HCT116 (cell line): ENCODE measurements around the gene AUTS2. TPM values are rescaled to one million over a fixed set of nuclear protein-coding genes. Genes with fewer than 3 reads are reported as not detected.

Source experiments
- ATAC-seq: fragments of 200-7000 bp; cut with Tn5 transposase; 2 replicates; pipeline ENCODE4 v1.9.1; 2020; ENCODE audit warnings: mild to moderate bottlenecking, moderate library complexity
- BruUV-seq: library from RNA; stranded (reverse); fragments of 400-500 nt; replicated peaks from 2 replicates; lab custom pipeline; 2021; lab: Mats Ljungman, UMichigan
- CTCF ChIA-PET: fragments of 300-600 bp; sonication (Branson Sonifier 250); formaldehyde crosslinking; loops from one replicate; lab custom pipeline; 2021; ENCODE audit warnings: antibody characterized with exemption; lab: Charles Lee
- POLR2A ChIA-PET: fragments of 300-600, 350-600 bp; sonication (Branson Sonifier 250); formaldehyde crosslinking; loops from one replicate; lab custom pipeline; 2021; ENCODE audit warnings: antibody characterized with exemption; lab: Charles Lee
- RAD21 ChIA-PET, 2 experiments: fragments of 300-600 bp; sonication (Branson Sonifier 250); formaldehyde crosslinking; loops; one replicate each; lab custom pipeline; 2023; ENCODE audit warnings: low total read pairs in 2 of 2; ENCODE audit not compliant: uncharacterized antibody in 2 of 2, unreplicated experiment in 2 of 2, low non-redundant PET in 1 of 2; lab: Charles Lee
- DNase-seq: peaks from one replicate; pipeline ENCODE4 v3.0.0-alpha.2; 2010; ENCODE audit warnings: low read depth, low spot score
- H2AFZ ChIP-seq: fragments of 200-600 bp; shearing (Covaris generic), sonication (generic); 2 replicates; pipeline ENCODE4 v1.6.1; 2017; ENCODE audit warnings: low read depth, mixed run types, mixed read lengths, antibody characterized with exemption, low read length; ENCODE audit not compliant: poor library complexity, severe bottlenecking
- H3K27ac ChIP-seq: 2 replicates; pipeline ENCODE4 v1.5.1; 2012; ENCODE audit warnings: low read depth, low read length
- H3K27me3 ChIP-seq: fragments of 200-600 bp; sonication (generic); 2 replicates; pipeline ENCODE4 v1.6.1; 2016; ENCODE audit warnings: mixed run types, low read length, mixed read lengths; ENCODE audit not compliant: insufficient read depth
- H3K36me3 ChIP-seq, 2 experiments: fragments of 200-500 bp in 1 of 2; fragments of 200-600 bp in 1 of 2; sonication (Bioruptor generic) in 1 of 2; sonication (generic) in 1 of 2; 2 replicates each; pipeline versions ENCODE4 v1.5.1 to v1.6.1; 2014 to 2016; ENCODE audit warnings: low read length in 2 of 2, inconsistent platforms in 1 of 2, mixed read lengths in 1 of 2, mixed run types in 1 of 2; ENCODE audit not compliant: insufficient read depth in 2 of 2, control insufficient read depth in 1 of 2
- H3K4me1 ChIP-seq, 2 experiments: fragments of 200-600 bp in 1 of 2; sonication (generic) in 1 of 2; 2 replicates each; pipeline versions ENCODE4 v1.5.1 to v1.6.1; 2012 to 2017; ENCODE audit warnings: low read length in 2 of 2, inconsistent platforms in 1 of 2, mild to moderate bottlenecking in 1 of 2, mixed read lengths in 1 of 2, mixed run types in 1 of 2, moderate library complexity in 1 of 2; ENCODE audit not compliant: insufficient read depth in 2 of 2, control insufficient read depth in 1 of 2
- H3K4me2 ChIP-seq: fragments of 200-600 bp; sonication (generic); 2 replicates; pipeline ENCODE4 v1.6.1; 2017; ENCODE audit warnings: mixed run types, low read length, mixed read lengths
- H3K4me3 ChIP-seq, 2 experiments: fragments of 200-600 bp in 1 of 2; sonication (generic) in 1 of 2; replicated peaks in 1 of 2; 2 replicates each; pipeline ENCODE4 v1.5.1; 2011 to 2016; ENCODE audit warnings: low read length in 2 of 2, control low read depth in 1 of 2, low read depth in 1 of 2, mild to moderate bottlenecking in 1 of 2, mixed read lengths in 1 of 2, mixed run types in 1 of 2
- H3K79me2 ChIP-seq: fragments of 200-600 bp; sonication (generic); 2 replicates; pipeline ENCODE4 v1.6.1; 2017; ENCODE audit warnings: mild to moderate bottlenecking, mixed run types, low read length, moderate library complexity, mixed read lengths; ENCODE audit not compliant: insufficient read depth
- H3K9ac ChIP-seq: fragments of 200-600 bp; sonication (generic); 2 replicates; pipeline ENCODE4 v1.6.1; 2016; ENCODE audit warnings: low read length, mixed read lengths
- H3K9me2 ChIP-seq: fragments of 200-600 bp; sonication (generic), shearing (Covaris generic); 2 replicates; pipeline ENCODE4 v1.6.1; 2017; ENCODE audit warnings: mixed run types, mild to moderate bottlenecking, moderate library complexity; ENCODE audit not compliant: insufficient read depth
- H3K9me3 ChIP-seq, 2 experiments: fragments of 200-500 bp in 1 of 2; fragments of 200-600 bp in 1 of 2; sonication (Bioruptor generic) in 1 of 2; sonication (generic) in 1 of 2; 2 replicates each; pipeline ENCODE4 v1.6.1; 2014 to 2017; ENCODE audit warnings: low read length in 2 of 2, mixed read lengths in 2 of 2, inconsistent platforms in 1 of 2, low read depth in 1 of 2, mild to moderate bottlenecking in 1 of 2, mixed run types in 1 of 2, moderate library complexity in 1 of 2; ENCODE audit not compliant: control insufficient read depth in 1 of 2, insufficient read depth in 1 of 2
- H4K20me1 ChIP-seq: fragments of 200-600 bp; sonication (generic), shearing (Covaris generic); 2 replicates; pipeline ENCODE4 v1.6.1; 2017; ENCODE audit warnings: mixed run types, mild to moderate bottlenecking, moderate library complexity; ENCODE audit not compliant: insufficient read depth
- CBX3 ChIP-seq: IDR thresholded peaks from 2 replicates; pipeline ENCODE4 v1.6.1; 2012; ENCODE audit warnings: low read depth
- CEBPB ChIP-seq: IDR thresholded peaks from 2 replicates; pipeline ENCODE4 v1.6.1; 2012; ENCODE audit warnings: low read depth
- EGR1 ChIP-seq: IDR thresholded peaks from 2 replicates; pipeline ENCODE4 v1.6.1; 2012; ENCODE audit warnings: low read depth
- EZH2 ChIP-seq: fragments of 200-600 bp; sonication (generic); IDR thresholded peaks from 2 replicates; pipeline ENCODE4 v1.6.1; 2017; ENCODE audit warnings: antibody characterized with exemption, mixed run types
- EZH2phosphoT487 ChIP-seq: fragments of 200-600 bp; IDR thresholded peaks from 2 replicates; pipeline ENCODE4 v1.6.1; 2018; ENCODE audit warnings: antibody characterized with exemption, borderline replicate concordance
- JUND ChIP-seq: IDR thresholded peaks from 2 replicates; pipeline ENCODE4 v1.6.1; 2012
- POLR2A ChIP-seq: IDR thresholded peaks from 2 replicates; pipeline ENCODE4 v1.7.0; 2011; ENCODE audit warnings: borderline replicate concordance; ENCODE audit not compliant: insufficient read depth, insufficient read length; ENCODE audit errors: extremely low read depth
- POLR2AphosphoS5 ChIP-seq: IDR thresholded peaks from 2 replicates; pipeline ENCODE4 v1.6.1; 2011; ENCODE audit warnings: mild to moderate bottlenecking, low read depth, low read length, moderate library complexity
- RAD21 ChIP-seq: IDR thresholded peaks from 2 replicates; pipeline ENCODE4 v1.6.1; 2012; ENCODE audit warnings: low read depth, mild to moderate bottlenecking
- SIN3A ChIP-seq: IDR thresholded peaks from 2 replicates; pipeline ENCODE4 v1.6.1; 2012; ENCODE audit warnings: low read depth
- SP1 ChIP-seq: IDR thresholded peaks from 2 replicates; pipeline ENCODE4 v1.6.1; 2012; ENCODE audit warnings: low read depth
- SRF ChIP-seq: IDR thresholded peaks from 2 replicates; pipeline ENCODE4 v1.6.1; 2012; ENCODE audit warnings: low read depth
- TCF7L2 ChIP-seq: IDR thresholded peaks from 2 replicates; pipeline ENCODE4 v1.7.0; 2011; ENCODE audit warnings: borderline replicate concordance, inconsistent platforms; ENCODE audit not compliant: insufficient read depth, insufficient read length; ENCODE audit errors: extremely low read depth
- YY1 ChIP-seq: IDR thresholded peaks from 2 replicates; pipeline ENCODE4 v1.6.1; 2011; ENCODE audit warnings: low read length, low read depth, moderate library complexity, mild to moderate bottlenecking; ENCODE audit not compliant: insufficient replicate concordance; ENCODE audit errors: extremely low read depth
- ZFX ChIP-seq: fragments of 450-650 bp; IDR thresholded peaks from 2 replicates; pipeline ENCODE4 v1.6.1; 2017
- ZNF274 ChIP-seq: fragments of 200-500 bp; sonication (Bioruptor generic); IDR thresholded peaks from 2 replicates; pipeline ENCODE4 v1.6.1; 2014; ENCODE audit warnings: mild to moderate bottlenecking, low read depth, low read length, inconsistent platforms
- intact Hi-C: fragments of 100-400 bp; cut with micrococcal nuclease; formaldehyde crosslinking; loops from 2 replicates; pipeline ENCODE4 v1.10.0; 2022
- total RNA-seq: library from RNA; stranded (reverse); gene quantifications from one replicate; pipeline ENCODE4 v1.2.1, GENCODE V29; 2021; ENCODE audit not compliant: unreplicated experiment
- TF ChIP-seq, protein P1 (sequence below): IDR thresholded peaks from 2 replicates; pipeline ENCODE4 v1.6.1; 2011; ENCODE audit warnings: mild to moderate bottlenecking, low read length, moderate library complexity; ENCODE audit not compliant: insufficient replicate concordance; ENCODE audit errors: extremely low read depth
- TF ChIP-seq, protein P2 (sequence below): IDR thresholded peaks from 2 replicates; pipeline ENCODE4 v1.6.1; 2012; ENCODE audit warnings: low read depth
- TF ChIP-seq, protein P3 (sequence below), 3 experiments: fragments of 200-600 bp in 1 of 3; sonication (generic) in 1 of 3; IDR thresholded peaks in 2 of 3; conservative IDR thresholded peaks in 1 of 3; 2 replicates each; pipeline ENCODE4 v1.5.1; 2012 to 2017; ENCODE audit warnings: low read depth in 2 of 3, low read length in 2 of 3, antibody characterized with exemption in 1 of 3, borderline replicate concordance in 1 of 3, control low read depth in 1 of 3, mild to moderate bottlenecking in 1 of 3, mixed read lengths in 1 of 3, mixed run types in 1 of 3, moderate library complexity in 1 of 3; ENCODE audit not compliant: insufficient read depth in 1 of 3

AUTS2 gene
- total RNA-seq, 1 experiment from 2014 or later = 0.93 TPM

DNA sequence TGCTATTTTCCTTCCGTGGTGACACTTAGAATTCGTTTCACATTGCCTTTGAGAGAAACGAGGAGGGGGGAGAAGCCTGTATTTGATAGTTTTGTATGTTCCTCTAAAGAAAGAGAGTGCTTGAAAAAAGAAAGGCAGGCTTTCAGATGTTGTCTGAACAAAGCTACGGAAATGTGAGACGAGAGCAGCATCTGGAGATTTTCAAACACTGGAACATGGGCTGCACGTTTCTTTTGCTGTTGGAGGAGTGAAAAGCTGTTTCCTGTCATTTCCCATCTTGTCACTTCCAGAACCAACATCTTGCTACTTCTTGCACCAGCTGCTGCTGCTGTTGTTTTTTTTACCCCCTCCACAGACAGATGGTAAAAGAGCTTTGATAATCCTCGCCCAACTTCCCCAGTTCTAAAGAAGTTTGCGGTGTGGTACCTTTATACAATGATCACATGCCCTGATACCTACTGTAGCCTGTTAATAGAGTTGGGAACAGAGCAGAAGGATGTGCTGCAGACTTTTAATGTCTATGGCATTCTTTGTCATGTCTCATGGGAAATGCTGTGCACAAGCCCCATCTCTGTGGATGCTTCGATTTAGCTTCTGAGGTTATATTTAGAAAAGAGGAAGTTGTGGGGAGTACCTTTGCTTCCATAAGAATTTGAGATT lies 408.1 kb downstream of the AUTS2 start:
- BruUV-seq = no TSS peak
- H3K4me1 ChIP-seq = no peaks in the 10 kb centered on the region
- H3K9me3 ChIP-seq = peaks cover 0 to 24% of the 10 kb centered on the region in 2 experiments; a peak in 2 of 4 replicates
- no peaks in the 10 kb centered on the region for H4K20me1 ChIP-seq
- no peak overlapping the region for H2AFZ ChIP-seq
- H3K36me3 ChIP-seq = no peaks in the 10 kb centered on the region
- CTCF ChIA-PET = no interaction called here
- intact Hi-C loops = no loop called here
- no peak overlapping the region for H3K27ac ChIP-seq
- H3K4me2 ChIP-seq = no peak overlapping the region
- H3K9me2 ChIP-seq = no peaks in the 10 kb centered on the region
- no peak for DNase-seq
- H3K9ac ChIP-seq = no peak overlapping the region
- no peak for TF ChIP-seq EZH2phosphoT487
- TF ChIP-seq ZFX = no peak
- no peak for TF ChIP-seq SRF
- TF ChIP-seq, protein P1, sequence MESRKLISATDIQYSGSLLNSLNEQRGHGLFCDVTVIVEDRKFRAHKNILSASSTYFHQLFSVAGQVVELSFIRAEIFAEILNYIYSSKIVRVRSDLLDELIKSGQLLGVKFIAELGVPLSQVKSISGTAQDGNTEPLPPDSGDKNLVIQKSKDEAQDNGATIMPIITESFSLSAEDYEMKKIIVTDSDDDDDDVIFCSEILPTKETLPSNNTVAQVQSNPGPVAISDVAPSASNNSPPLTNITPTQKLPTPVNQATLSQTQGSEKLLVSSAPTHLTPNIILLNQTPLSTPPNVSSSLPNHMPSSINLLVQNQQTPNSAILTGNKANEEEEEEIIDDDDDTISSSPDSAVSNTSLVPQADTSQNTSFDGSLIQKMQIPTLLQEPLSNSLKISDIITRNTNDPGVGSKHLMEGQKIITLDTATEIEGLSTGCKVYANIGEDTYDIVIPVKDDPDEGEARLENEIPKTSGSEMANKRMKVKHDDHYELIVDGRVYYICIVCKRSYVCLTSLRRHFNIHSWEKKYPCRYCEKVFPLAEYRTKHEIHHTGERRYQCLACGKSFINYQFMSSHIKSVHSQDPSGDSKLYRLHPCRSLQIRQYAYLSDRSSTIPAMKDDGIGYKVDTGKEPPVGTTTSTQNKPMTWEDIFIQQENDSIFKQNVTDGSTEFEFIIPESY = no peak
- no peak for TF ChIP-seq TCF7L2
- TF ChIP-seq EZH2 = no peak
- TF ChIP-seq CEBPB = no peak
- TF ChIP-seq, protein P2, sequence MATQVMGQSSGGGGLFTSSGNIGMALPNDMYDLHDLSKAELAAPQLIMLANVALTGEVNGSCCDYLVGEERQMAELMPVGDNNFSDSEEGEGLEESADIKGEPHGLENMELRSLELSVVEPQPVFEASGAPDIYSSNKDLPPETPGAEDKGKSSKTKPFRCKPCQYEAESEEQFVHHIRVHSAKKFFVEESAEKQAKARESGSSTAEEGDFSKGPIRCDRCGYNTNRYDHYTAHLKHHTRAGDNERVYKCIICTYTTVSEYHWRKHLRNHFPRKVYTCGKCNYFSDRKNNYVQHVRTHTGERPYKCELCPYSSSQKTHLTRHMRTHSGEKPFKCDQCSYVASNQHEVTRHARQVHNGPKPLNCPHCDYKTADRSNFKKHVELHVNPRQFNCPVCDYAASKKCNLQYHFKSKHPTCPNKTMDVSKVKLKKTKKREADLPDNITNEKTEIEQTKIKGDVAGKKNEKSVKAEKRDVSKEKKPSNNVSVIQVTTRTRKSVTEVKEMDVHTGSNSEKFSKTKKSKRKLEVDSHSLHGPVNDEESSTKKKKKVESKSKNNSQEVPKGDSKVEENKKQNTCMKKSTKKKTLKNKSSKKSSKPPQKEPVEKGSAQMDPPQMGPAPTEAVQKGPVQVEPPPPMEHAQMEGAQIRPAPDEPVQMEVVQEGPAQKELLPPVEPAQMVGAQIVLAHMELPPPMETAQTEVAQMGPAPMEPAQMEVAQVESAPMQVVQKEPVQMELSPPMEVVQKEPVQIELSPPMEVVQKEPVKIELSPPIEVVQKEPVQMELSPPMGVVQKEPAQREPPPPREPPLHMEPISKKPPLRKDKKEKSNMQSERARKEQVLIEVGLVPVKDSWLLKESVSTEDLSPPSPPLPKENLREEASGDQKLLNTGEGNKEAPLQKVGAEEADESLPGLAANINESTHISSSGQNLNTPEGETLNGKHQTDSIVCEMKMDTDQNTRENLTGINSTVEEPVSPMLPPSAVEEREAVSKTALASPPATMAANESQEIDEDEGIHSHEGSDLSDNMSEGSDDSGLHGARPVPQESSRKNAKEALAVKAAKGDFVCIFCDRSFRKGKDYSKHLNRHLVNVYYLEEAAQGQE = no peak
- no peak for TF ChIP-seq CBX3
- TF ChIP-seq POLR2AphosphoS5 = no peak
- TF ChIP-seq, protein P3, sequence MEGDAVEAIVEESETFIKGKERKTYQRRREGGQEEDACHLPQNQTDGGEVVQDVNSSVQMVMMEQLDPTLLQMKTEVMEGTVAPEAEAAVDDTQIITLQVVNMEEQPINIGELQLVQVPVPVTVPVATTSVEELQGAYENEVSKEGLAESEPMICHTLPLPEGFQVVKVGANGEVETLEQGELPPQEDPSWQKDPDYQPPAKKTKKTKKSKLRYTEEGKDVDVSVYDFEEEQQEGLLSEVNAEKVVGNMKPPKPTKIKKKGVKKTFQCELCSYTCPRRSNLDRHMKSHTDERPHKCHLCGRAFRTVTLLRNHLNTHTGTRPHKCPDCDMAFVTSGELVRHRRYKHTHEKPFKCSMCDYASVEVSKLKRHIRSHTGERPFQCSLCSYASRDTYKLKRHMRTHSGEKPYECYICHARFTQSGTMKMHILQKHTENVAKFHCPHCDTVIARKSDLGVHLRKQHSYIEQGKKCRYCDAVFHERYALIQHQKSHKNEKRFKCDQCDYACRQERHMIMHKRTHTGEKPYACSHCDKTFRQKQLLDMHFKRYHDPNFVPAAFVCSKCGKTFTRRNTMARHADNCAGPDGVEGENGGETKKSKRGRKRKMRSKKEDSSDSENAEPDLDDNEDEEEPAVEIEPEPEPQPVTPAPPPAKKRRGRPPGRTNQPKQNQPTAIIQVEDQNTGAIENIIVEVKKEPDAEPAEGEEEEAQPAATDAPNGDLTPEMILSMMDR (IDR thresholded peaks at IDR 0.05 in 2 of 3, conservative IDR thresholded peaks at IDR 0.05 in 1 of 3; ENCODE audit: borderline replicate concordance in 1 of 3, insufficient read depth in 1 of 3, low read depth in 2 of 3, low read length in 2 of 3) = no peak
- no peak for TF ChIP-seq RAD21
- no peak for TF ChIP-seq ZNF274
- no peak for TF ChIP-seq EGR1
- no peak for TF ChIP-seq YY1
- no peak for TF ChIP-seq SIN3A
- TF ChIP-seq SP1 = no peak
- no peak for TF ChIP-seq JUND
- TF ChIP-seq POLR2A = no peak
- TF ChIP-seq, all 23 proteins: peak for 0
- H3K4me3 ChIP-seq = no peak overlapping the region
- no peaks in the 10 kb centered on the region for H3K79me2 ChIP-seq
- no peak for ATAC-seq
- H3K27me3 ChIP-seq = no peaks in the 10 kb centered on the region
- ChIA-PET RAD21 (no interaction called here), POLR2A (no interaction called here)
